HPDE6-E6E7 (cell line): ENCODE results near the gene RHOD.

Experiments used
- DNase-seq: peaks from one replicate; pipeline ENCODE4 v3.0.0; 2011; ENCODE audit warnings: missing footprints; ENCODE audit errors: extremely low spot score

Gene RHOD

DNA sequence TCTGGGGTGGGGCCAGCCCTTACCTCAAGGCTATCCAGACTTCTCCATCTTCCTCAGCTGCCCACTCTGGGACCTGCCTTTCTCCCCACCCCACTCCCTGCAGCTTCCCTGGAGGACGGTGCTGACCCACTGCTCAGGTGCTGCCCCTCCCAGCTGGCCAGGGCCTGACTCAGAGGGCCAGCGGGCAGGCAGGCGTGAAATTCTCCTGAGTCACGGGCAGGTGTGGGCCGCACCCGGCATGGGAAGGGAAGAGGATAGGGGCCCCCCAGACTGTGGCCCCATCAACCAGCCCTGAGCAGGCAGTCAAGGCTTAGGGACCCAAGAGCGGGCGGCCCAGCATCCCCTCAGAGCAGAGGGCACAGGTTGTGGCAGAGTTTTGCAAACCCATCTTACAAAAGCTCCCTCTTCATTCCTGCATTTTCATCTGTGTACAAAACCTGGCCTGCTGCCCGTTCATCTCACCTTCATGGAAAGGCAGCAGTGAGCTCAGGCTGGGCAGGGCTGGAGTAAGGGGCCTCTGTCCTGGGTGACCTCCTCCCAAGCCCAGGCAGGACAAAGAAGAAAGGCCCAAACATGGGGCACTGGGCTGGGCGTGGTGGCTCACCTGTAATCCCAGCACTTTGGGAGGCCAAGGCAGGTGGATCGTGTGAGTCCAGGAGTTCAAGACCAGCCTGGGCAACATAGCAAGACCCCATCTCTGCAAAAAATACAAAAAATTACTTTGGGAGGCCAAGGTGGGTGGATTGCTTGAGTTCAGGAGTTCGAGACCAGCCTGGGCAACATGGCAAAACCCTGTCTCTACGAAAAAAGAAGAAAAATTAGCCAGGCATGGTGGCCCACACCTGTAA, 6.1 kb downstream of the RHOD start:
- peak; percentile 92 for DNase-seq

- DNase-seq = no peak
Measured at GRCh38 chr11:67066333-67066709, 9.7 kb downstream of the RHOD start.

- DNase-seq = no peak
Measured at GRCh38 chr11:67071420-67072284, 15.0 kb downstream of the RHOD start.

DNA sequence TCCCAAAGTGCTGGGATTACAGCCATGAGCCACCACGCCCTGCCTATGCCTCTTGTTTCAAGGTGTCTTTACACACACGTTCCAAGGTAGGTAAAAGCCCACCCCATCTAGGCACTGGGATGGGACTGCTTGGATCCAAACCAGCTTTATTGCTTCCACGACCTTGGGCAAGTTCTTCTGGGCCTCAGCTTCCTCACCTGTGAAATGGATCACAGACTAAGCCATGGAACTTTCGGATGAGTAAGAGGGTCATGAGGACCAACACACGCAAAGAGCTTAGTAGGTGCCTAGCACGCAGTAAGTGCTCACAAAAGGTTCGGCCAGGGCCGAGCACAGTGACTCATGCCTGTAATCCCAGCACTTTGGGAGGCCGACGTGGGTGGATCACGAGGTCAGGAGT, 15.6 kb downstream of the RHOD start:
- no peak for DNase-seq

DNA sequence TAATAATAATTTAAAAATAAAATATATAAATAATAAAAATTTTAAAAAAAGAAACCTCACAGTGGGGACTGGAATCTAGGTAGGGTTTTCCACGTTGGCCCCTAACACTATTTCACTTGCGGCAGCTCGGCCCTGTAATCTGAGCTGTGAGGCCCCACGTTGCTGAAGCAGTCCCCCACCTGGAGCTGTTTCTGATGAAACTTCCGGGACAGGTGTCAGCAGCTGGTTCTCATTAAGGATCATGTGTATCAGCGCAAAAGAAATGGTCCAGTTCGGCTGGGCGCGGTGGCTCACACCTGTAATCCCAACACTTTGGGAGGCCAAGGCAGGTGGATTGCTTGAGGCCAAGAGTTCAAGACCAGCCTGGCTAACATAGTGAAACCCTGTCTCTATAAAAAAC, 17.3 kb downstream of the RHOD start:
- DNase-seq = no peak

GRCh38 chr11:67076202-67076601, 19.6 kb downstream of the RHOD start:
- no peak for DNase-seq

DNA sequence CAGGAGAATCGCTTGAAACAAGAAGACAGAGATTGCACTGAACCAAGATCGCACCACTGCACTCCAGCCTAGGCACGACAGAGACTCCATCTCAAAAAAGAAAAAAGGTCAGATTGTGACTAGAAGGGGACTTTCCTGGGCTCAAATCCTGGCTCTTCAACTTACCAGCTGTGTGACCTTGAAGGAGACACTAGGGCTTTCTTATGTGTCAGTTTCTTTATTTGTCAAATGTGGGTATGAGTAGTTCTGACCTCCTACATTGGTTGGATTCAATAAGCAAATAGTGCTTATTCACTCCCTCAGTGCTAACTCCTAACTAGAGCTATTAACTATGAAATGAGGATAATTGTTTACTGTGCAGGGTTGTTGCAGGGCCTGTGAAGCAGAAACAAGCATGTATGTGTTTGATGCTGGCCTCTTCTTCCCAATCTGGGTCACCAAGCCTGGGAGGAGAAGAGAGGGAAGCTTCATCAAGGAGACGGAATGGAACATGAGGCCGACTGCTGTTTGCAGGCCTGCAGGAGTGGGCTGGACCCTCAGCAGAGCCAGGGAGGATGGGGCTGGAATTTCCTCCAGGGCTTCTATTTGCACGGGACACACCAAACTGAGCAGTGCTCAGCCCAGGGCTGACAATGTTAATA, 22.5 kb downstream of the RHOD start:
- DNase-seq = no peak

GRCh38 chr11:67082071-67082791, 25.6 kb downstream of the RHOD start:
- DNase-seq = no peak

- DNase-seq = no peak
Measured at GRCh38 chr11:67083786-67084366, 27.2 kb downstream of the RHOD start.

GRCh38 chr11:67085617-67086016, 29.0 kb downstream of the RHOD start:
- no peak for DNase-seq

DNA sequence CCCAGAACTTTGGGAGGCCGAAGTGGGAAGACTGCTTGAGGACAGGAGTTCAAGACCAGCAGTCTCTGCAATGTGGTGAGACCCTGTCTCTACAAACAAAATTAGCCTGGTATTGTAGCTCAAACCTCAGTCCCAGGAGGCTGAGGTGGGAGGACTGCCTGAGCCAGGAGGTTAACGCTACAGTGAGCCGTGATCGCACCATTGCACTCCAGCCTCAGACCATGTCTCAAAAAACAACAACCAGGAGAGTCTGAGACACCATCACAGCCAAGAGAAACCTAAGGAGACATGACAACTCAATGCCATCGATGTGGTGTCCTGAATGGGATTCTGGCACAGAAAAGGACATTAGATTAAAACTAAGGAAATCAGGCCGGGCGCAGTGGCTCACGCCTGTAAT, 34.1 kb downstream of the RHOD start:
- DNase-seq = no peak

DNA sequence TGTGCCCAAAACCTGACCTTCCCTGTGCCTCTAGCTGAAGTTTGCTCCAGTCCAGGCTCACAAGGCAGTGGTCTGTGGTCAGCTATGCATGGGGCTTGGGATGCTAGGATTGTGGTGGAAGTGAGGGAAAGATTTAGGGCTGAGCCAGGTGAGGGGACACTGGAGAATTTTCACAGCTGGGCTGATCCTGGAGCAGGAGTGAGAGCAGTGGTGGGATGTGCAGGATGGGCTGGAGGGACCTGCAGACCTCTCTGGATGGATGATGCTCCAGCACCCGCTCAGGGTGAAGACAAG, 38.5 kb downstream of the RHOD start:
- no peak for DNase-seq

DNA sequence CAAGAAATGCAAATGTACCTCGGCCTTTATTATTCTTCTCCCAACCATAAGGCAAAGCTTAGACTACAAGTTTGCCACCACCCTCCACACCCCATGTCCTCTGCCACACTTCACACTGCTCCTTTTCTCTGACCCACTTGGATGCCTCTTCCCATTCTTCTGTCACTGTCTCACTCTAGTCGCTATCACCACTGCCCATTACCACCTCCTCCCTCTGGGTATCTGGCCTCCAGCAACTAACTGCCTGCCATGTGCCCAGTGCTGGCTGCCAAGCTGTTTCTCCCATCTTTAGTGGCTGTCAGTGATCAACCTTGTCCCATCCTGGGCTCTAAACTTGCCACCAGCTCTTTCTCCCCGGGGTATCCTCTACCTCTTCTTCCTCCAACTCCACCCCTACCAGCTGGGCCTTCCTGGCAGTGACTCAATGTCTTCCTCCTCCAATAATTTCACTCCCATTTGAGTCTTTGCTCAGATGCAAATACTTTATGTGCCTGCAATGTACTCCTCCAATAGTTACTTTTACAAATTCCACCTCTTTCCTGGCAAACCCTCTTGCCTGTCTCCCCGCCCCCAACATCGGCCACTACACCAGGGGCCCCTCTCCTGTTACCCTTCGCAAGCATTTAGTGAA, 42.3 kb downstream of the RHOD start:
- DNase-seq = no peak

GRCh38 chr11:67099831-67100324, 43.2 kb downstream of the RHOD start:
- DNase-seq = no peak

GRCh38 chr11:67102664-67103063, 46.0 kb downstream of the RHOD start:
- no peak for DNase-seq

- DNase-seq = no peak
Measured at GRCh38 chr11:67105964-67106363, 49.3 kb downstream of the RHOD start.

GRCh38 chr11:67111261-67111660, 54.6 kb downstream of the RHOD start:
- no peak for DNase-seq

DNA sequence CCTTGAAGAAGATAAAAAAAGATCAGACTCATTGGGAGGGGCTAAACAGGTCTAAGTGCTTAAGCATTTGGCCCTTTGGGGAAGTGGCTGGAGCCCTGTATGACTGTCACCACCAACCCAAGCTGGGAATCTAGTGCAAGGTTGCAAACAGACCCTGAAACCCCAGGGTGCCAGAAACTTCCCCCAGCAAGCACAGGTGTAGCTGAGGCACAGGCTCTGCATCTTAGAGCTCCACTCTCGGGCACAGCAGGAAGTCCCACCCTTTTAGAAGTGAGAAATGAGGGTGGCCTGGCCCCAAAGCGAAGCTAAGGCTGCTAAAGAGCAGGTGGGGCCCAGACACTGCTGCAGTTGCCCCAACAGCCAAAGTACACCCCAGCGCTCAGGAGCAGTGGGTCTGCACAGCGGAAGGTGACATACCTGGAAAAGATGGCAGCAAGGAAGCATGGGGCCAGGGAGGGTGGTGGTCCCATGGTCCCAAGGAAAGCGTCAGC, 56.6 kb downstream of the RHOD start:
- DNase-seq = no peak

- DNase-seq = no peak
Measured at GRCh38 chr11:67114275-67114896, 57.7 kb downstream of the RHOD start.

DNA sequence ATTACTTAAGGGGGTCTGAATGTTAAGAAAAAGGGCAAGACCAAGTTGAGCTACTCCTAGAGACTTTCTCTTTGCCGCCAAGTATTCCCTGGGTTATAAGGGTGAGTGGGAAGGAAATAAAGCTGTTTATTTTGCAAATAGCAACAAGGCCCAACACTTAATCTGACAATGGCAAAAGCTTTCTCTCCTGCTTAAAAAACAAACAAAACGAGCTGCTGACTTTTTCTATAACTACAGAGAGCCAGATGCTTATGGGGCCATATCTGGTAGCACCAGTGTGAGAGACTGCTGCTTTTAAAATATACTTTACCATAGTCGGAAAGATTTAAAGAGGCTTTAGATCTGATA, 60.1 kb downstream of the RHOD start:
- no peak for DNase-seq
